GM21717 (cell line): Measurements from ENCODE around the gene TRPM3.
A peak's percentile ranks its signal among the peaks of the same experiment; 100 is the strongest.

Experiments used
- ATAC-seq: cut with Tn5 transposase; IDR thresholded peaks from one replicate; pipeline ENCODE4 v1.9.1; 2021; ENCODE audit warnings: mild to moderate bottlenecking, moderate library complexity; ENCODE audit not compliant: unreplicated experiment

TRPM3 gene

GRCh38 chr9:70496244-70496643 is 625.2 kb downstream of the TRPM3 start:
- no peak for ATAC-seq

- ATAC-seq = no peak
Observed at GRCh38 chr9:70495514-70495913, 625.9 kb downstream of the TRPM3 start.

- ATAC-seq = no peak
Observed at GRCh38 chr9:70494221-70494620, 627.2 kb downstream of the TRPM3 start.

GRCh38 chr9:70493029-70493428 is 628.4 kb downstream of the TRPM3 start:
- no peak for ATAC-seq

- no peak for ATAC-seq
Observed at GRCh38 chr9:70492319-70492777, 629.1 kb downstream of the TRPM3 start.

- ATAC-seq = no peak
Observed at GRCh38 chr9:70491426-70492318, 629.7 kb downstream of the TRPM3 start.

GRCh38 chr9:70490478-70490877 is 630.9 kb downstream of the TRPM3 start:
- no peak for ATAC-seq

- ATAC-seq = no peak
Observed at GRCh38 chr9:70488793-70489105, 632.7 kb downstream of the TRPM3 start.

- ATAC-seq = no peak
Observed at GRCh38 chr9:70488098-70488792, 633.2 kb downstream of the TRPM3 start.

- no peak for ATAC-seq
Observed at GRCh38 chr9:70486127-70486526, 635.3 kb downstream of the TRPM3 start.

- ATAC-seq = no peak
Observed at GRCh38 chr9:70485273-70485858, 636.1 kb downstream of the TRPM3 start.

- ATAC-seq = peak; percentile 74
Observed at GRCh38 chr9:70484232-70485130, 636.9 kb downstream of the TRPM3 start.

- ATAC-seq = no peak
Observed at GRCh38 chr9:70481471-70481870, 640.0 kb downstream of the TRPM3 start.

GRCh38 chr9:70480405-70480980 is 640.9 kb downstream of the TRPM3 start:
- ATAC-seq = no peak

- no peak for ATAC-seq
Observed at GRCh38 chr9:70479880-70480291, 641.5 kb downstream of the TRPM3 start.
